ENCODE results near the gene POLR3A. TPM values are rescaled to one million over a fixed set of nuclear protein-coding genes. Genes with fewer than 3 reads are reported as not detected.

POLR3A gene
- total RNA-seq, 1 experiment from 2014 or later, result 25.5 TPM

- Mint-ChIP-seq H3K27ac (ENCODE audit: unreplicated experiment) (no peak overlapping the region), H3K4me3 (ENCODE audit: unreplicated experiment) (no peak overlapping the region), H3K9me3 (ENCODE audit: unreplicated experiment) (no peaks in the 10 kb centered on the region), H3K27me3 (ENCODE audit: insufficient read depth, unreplicated experiment) (no peaks in the 10 kb centered on the region), H3K36me3 (ENCODE audit: insufficient read depth, unreplicated experiment) (peaks cover 51% of the 10 kb centered on the region), H3K4me1 (ENCODE audit: low read depth, unreplicated experiment) (no peaks in the 10 kb centered on the region)
- no TSS peak for BruUV-seq (replicated peaks)
- no peak for DNase-seq
- POLR2A ChIA-PET, result no interaction called here
- Histone ChIP-seq H3K9me3 (no peaks in the 10 kb centered on the region), H3K4me3 (ENCODE audit: low read depth, low read length) (no peak overlapping the region), H3K27me3 (replicated peaks; ENCODE audit: control insufficient read depth, insufficient read depth, low read length) (no peaks in the 10 kb centered on the region), H3K36me3 (ENCODE audit: control insufficient read depth, insufficient read depth, low read length) (peaks cover 9% of the 10 kb centered on the region), H3K4me1 (no peaks in the 10 kb centered on the region)
- CTCF ChIA-PET, result no interaction called here
- no peak for TF ChIP-seq CTCF (IDR thresholded peaks at IDR 0.05; ENCODE audit: insufficient read depth in 1 of 2, low read depth in 1 of 2, low read length in 1 of 2, severe bottlenecking in 1 of 2, unreplicated experiment in 1 of 2)
- intact Hi-C loops (cut with micrococcal nuclease; ENCODE audit: unreplicated experiment), result no loop called here
Observed at GRCh38 chr10:77984986-77985385, 44.3 kb downstream of the POLR3A start.

- no peaks in the 10 kb centered on the region for H3K4me1 ChIP-seq
- no peak overlapping the region for H3K4me3 Mint-ChIP-seq (ENCODE audit: unreplicated experiment)
- no TSS peak for BruUV-seq (replicated peaks)
- no peaks in the 10 kb centered on the region for H3K9me3 Mint-ChIP-seq (ENCODE audit: unreplicated experiment)
- H3K36me3 ChIP-seq (ENCODE audit: control insufficient read depth, insufficient read depth, low read length), result peaks cover 7% of the 10 kb centered on the region
- no peak overlapping the region for H3K4me3 ChIP-seq (ENCODE audit: low read depth, low read length)
- no peaks in the 10 kb centered on the region for H3K27me3 ChIP-seq (replicated peaks; ENCODE audit: control insufficient read depth, insufficient read depth, low read length)
- no peaks in the 10 kb centered on the region for H3K9me3 ChIP-seq
- ChIA-PET POLR2A (no interaction called here), CTCF (no interaction called here)
- peaks cover 59% of the 10 kb centered on the region for H3K36me3 Mint-ChIP-seq (ENCODE audit: insufficient read depth, unreplicated experiment)
- DNase-seq, result no peak
- H3K4me1 Mint-ChIP-seq (ENCODE audit: low read depth, unreplicated experiment), result no peaks in the 10 kb centered on the region
- no peak overlapping the region for H3K27ac Mint-ChIP-seq (ENCODE audit: unreplicated experiment)
- intact Hi-C loops (cut with micrococcal nuclease; ENCODE audit: unreplicated experiment), result no loop called here
- no peak for TF ChIP-seq CTCF (IDR thresholded peaks at IDR 0.05; ENCODE audit: insufficient read depth in 1 of 2, low read depth in 1 of 2, low read length in 1 of 2, severe bottlenecking in 1 of 2, unreplicated experiment in 1 of 2)
- H3K27me3 Mint-ChIP-seq (ENCODE audit: insufficient read depth, unreplicated experiment), result no peaks in the 10 kb centered on the region
Observed at GRCh38 chr10:77983384-77984341, 45.7 kb downstream of the POLR3A start.

- H3K36me3 ChIP-seq (ENCODE audit: control insufficient read depth, insufficient read depth, low read length), result peaks cover 7% of the 10 kb centered on the region; the same call in 1 of the 2 replicates
- no TSS peak for BruUV-seq (replicated peaks)
- H3K4me3 ChIP-seq (ENCODE audit: low read depth, low read length), result no peak overlapping the region
- Mint-ChIP-seq H3K4me1 (ENCODE audit: low read depth, unreplicated experiment) (no peaks in the 10 kb centered on the region), H3K36me3 (ENCODE audit: insufficient read depth, unreplicated experiment) (peaks cover 79% of the 10 kb centered on the region), H3K9me3 (ENCODE audit: unreplicated experiment) (no peaks in the 10 kb centered on the region), H3K4me3 (ENCODE audit: unreplicated experiment) (no peak overlapping the region), H3K27me3 (ENCODE audit: insufficient read depth, unreplicated experiment) (no peaks in the 10 kb centered on the region), H3K27ac (ENCODE audit: unreplicated experiment) (no peak overlapping the region)
- H3K4me1 ChIP-seq, result no peaks in the 10 kb centered on the region
- ChIA-PET POLR2A (no interaction called here), CTCF (no interaction called here)
- no peak for TF ChIP-seq CTCF (IDR thresholded peaks at IDR 0.05; ENCODE audit: insufficient read depth in 1 of 2, low read depth in 1 of 2, low read length in 1 of 2, severe bottlenecking in 1 of 2, unreplicated experiment in 1 of 2)
- no peaks in the 10 kb centered on the region for H3K27me3 ChIP-seq (replicated peaks; ENCODE audit: control insufficient read depth, insufficient read depth, low read length)
- intact Hi-C loops (cut with micrococcal nuclease; ENCODE audit: unreplicated experiment), result no loop called here
- no peak for DNase-seq
- H3K9me3 ChIP-seq, result no peaks in the 10 kb centered on the region
Observed at GRCh38 chr10:77981281-77981680, 48.0 kb downstream of the POLR3A start.

Data from Caco-2 (cell line).